ENCODE measurements around the gene DBX1. TPM values are rescaled to one million over a fixed set of nuclear protein-coding genes. Genes with fewer than 3 reads are reported as not detected.
"Not testable (repeated sequence)": the region's sequence is repeated elsewhere in the genome, so short reads cannot be mapped to it uniquely, and the experiment has no call there.

Gene DBX1
- polyA plus RNA-seq, 3 donors from 2014 or later = not detected

GRCh38 chr11:20156876-20157613, 3.2 kb downstream of the DBX1 start:
- H3K27me3 Mint-ChIP-seq (ENCODE audit: low read depth in 3 of 3) = peaks cover 31 to 55% (median 52%) of the 10 kb centered on the region in 3 donors
- H3K4me3 Mint-ChIP-seq = peak overlapping the region; percentile 54 to 86 (median 82)
- peaks cover 0 to 9% (median 0%) of the 10 kb centered on the region in 3 donors for H3K36me3 Mint-ChIP-seq
- no peak overlapping the region for H3K27ac Mint-ChIP-seq
- peaks cover 17 to 21% of the 10 kb centered on the region in 2 donors for H3K4me1 Mint-ChIP-seq
- peak in 2 of 3 donors; percentile 3 to 8 for DNase-seq
- H3K9me3 Mint-ChIP-seq = peaks cover 0 to 30% (median 2%) of the 10 kb centered on the region in 6 donors

DNA sequence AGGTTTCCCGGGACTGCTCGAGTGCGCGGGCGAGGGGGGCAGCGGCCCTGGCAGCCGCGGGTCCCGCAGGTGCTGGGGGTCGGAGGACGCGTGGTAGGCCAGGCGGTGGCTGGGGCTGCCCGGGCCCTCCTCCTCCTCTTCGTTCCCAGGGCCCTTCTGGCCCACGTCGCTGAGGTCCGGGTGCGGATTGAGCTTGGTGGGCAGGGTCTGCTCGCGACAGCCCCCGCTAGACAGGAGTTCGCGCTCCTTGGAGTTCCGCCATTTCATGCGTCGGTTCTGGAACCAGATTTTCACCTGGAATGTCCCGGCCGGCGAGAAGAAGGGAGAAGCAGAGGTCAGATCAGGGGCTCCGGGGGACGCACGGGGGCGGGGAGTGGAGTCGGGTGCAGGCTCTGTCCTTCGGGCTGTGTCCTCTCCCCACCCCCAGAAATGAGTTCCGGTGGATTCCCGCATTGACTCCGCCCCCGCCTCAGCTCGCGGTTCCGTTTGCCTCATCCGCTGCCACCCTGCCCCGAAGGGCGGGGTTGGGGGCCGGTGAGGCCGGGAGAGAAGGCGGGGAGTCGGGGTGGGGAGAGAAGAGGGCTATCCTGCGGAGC, 3.9 kb downstream of the DBX1 start:
- H3K27me3 Mint-ChIP-seq (ENCODE audit: low read depth in 3 of 3) = peaks cover 28 to 50% (median 46%) of the 10 kb centered on the region in 3 donors
- H3K4me3 Mint-ChIP-seq = peak overlapping the region; percentile 80 to 92 (median 83)
- peaks cover 17 to 21% of the 10 kb centered on the region in 2 donors for H3K4me1 Mint-ChIP-seq
- H3K9me3 Mint-ChIP-seq = peaks cover 0 to 30% (median 2%) of the 10 kb centered on the region in 6 donors
- peaks cover 0 to 9% (median 0%) of the 10 kb centered on the region in 3 donors for H3K36me3 Mint-ChIP-seq
- no peak overlapping the region for H3K27ac Mint-ChIP-seq
- DNase-seq = peak; percentile 18 to 33 (median 20)

GRCh38 chr11:20155683-20156279, 4.5 kb downstream of the DBX1 start:
- H3K27me3 Mint-ChIP-seq (ENCODE audit: low read depth in 3 of 3) = peaks cover 25 to 46% (median 43%) of the 10 kb centered on the region in 3 donors
- peak overlapping the region in 1 of 6 donors; percentile 62 for H3K27ac Mint-ChIP-seq
- no peak for DNase-seq

DNA sequence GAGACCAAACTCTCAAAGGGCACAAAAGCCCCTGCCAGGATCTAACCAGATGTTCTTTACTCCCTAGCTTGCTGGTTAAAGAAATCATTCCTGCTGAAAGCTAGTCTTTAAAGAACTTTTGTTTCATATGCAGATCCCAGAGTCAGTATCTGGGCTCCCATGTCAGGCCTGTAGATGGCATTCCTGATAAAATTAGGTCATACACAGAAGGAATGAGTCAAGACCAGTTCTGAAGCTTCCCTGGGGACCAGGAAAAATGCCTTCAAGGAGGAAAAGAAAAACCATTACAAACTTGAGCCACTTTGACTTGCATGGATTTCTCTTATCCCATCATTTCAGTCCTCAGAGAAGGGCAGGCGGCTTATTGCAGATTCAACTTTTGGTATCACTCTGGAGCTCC, 5.9 kb downstream of the DBX1 start:
- Mint-ChIP-seq H3K9me3 (peaks cover 0 to 27% (median 2%) of the 10 kb centered on the region in 6 donors), H3K27me3 (ENCODE audit: low read depth in 3 of 3) (peaks cover 23 to 38% (median 37%) of the 10 kb centered on the region in 3 donors), H3K4me1 (peaks cover 17 to 21% of the 10 kb centered on the region in 2 donors), H3K36me3 (peaks cover 0 to 9% (median 0%) of the 10 kb centered on the region in 3 donors), H3K27ac (no peak overlapping the region), H3K4me3 (no peak overlapping the region)
- no peak for DNase-seq

More at GRCh38 chr11:20155683-20156279, 4.5 kb downstream of the DBX1 start:
- Mint-ChIP-seq H3K9me3 (peaks cover 0 to 30% (median 2%) of the 10 kb centered on the region in 6 donors), H3K36me3 (peaks cover 0 to 9% (median 0%) of the 10 kb centered on the region in 3 donors), H3K4me1 (peaks cover 17 to 21% of the 10 kb centered on the region in 2 donors), H3K4me3 (peak overlapping the region; percentile 80 to 92 (median 83))

GRCh38 chr11:20138707-20139106, 21.6 kb downstream of the DBX1 start:
- Mint-ChIP-seq H3K4me1 (no peaks in the 10 kb centered on the region), H3K27me3 (ENCODE audit: low read depth in 3 of 3) (peaks cover 5 to 13% (median 6%) of the 10 kb centered on the region in 3 donors)
- no peak for DNase-seq

GRCh38 chr11:20137637-20138036, 22.6 kb downstream of the DBX1 start:
- peaks cover 5 to 13% (median 8%) of the 10 kb centered on the region in 3 donors for H3K27me3 Mint-ChIP-seq (ENCODE audit: low read depth in 3 of 3)
- no peak overlapping the region for H3K4me3 Mint-ChIP-seq
- no peak for DNase-seq
- H3K4me1 Mint-ChIP-seq = peaks cover 0 to under 1% of the 10 kb centered on the region in 2 donors
- H3K27ac Mint-ChIP-seq = no peak overlapping the region
- no peaks in the 10 kb centered on the region for H3K9me3 Mint-ChIP-seq
- no peaks in the 10 kb centered on the region for H3K36me3 Mint-ChIP-seq

More at GRCh38 chr11:20138707-20139106, 21.6 kb downstream of the DBX1 start:
- H3K9me3 Mint-ChIP-seq = no peaks in the 10 kb centered on the region
- H3K27ac Mint-ChIP-seq = no peak overlapping the region
- no peak overlapping the region for H3K4me3 Mint-ChIP-seq
- H3K36me3 Mint-ChIP-seq = no peaks in the 10 kb centered on the region

- Mint-ChIP-seq H3K27me3 (ENCODE audit: low read depth in 3 of 3) (peaks cover 5 to 19% (median 8%) of the 10 kb centered on the region in 3 donors), H3K27ac (no peak overlapping the region), H3K4me3 (no peak overlapping the region), H3K9me3 (no peaks in the 10 kb centered on the region), H3K36me3 (no peaks in the 10 kb centered on the region), H3K4me1 (peaks cover 9 to 13% of the 10 kb centered on the region in 2 donors)
- no peak for DNase-seq
Observed at GRCh38 chr11:20134991-20135736, 25.1 kb downstream of the DBX1 start.

- Mint-ChIP-seq H3K36me3 (no peaks in the 10 kb centered on the region), H3K9me3 (no peaks in the 10 kb centered on the region), H3K27me3 (ENCODE audit: low read depth in 3 of 3) (peaks cover 3 to 16% (median 5%) of the 10 kb centered on the region in 3 donors), H3K27ac (no peak overlapping the region), H3K4me3 (peak overlapping the region in 4 of 5 donors; percentile 57 to 69 (median 64)), H3K4me1 (peaks cover 9 to 13% of the 10 kb centered on the region in 2 donors)
- DNase-seq = no peak
Observed at GRCh38 chr11:20132667-20133039, 27.6 kb downstream of the DBX1 start.

DNA sequence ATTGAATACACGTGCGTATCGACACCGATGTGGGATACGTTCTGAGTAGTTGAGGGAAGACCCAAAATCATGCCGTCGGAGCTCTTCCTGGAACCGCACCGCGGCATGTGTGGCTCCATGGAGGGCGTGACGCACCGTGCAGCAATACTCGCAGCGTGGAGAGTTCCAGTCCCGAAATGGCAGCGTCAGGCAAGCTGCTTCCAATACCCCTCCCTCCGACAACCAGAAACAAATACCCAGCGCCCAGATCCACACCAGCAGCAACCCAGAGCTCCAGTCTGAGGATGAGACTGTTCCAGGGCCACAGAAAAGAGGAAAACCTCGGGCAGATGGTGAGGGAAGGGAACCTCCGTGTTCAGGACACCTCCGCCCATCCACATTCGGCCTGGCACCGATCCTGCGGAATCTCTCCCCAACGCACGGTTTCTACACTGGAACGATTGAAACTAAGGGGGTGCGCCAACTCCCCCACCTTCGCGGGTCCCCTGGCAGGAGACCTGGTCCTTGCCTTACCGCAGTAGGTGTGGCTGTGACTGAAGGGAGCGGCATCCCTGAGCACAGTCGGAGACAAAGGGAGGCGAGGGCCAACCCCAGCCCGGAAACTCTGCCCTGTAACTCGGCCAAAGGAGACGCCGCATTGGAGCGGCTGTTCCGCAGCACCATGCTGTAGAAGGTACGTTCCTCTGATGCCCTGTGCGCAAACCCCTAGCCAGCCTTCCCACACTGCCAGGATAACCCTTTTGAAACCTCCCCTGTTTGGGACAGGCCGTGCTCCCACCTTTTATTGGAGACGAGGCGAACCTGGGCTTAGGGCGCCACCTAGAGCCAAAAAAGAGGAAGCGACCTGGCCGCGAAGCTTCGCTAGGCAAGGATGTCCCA, 28.2 kb downstream of the DBX1 start:
- H3K36me3 Mint-ChIP-seq = no peaks in the 10 kb centered on the region
- peak overlapping the region; percentile 57 to 69 (median 64) for H3K4me3 Mint-ChIP-seq
- no peak overlapping the region for H3K27ac Mint-ChIP-seq
- H3K27me3 Mint-ChIP-seq (ENCODE audit: low read depth in 3 of 3) = peaks cover 3 to 16% (median 5%) of the 10 kb centered on the region in 3 donors
- H3K4me1 Mint-ChIP-seq = peaks cover 9 to 13% of the 10 kb centered on the region in 2 donors
- H3K9me3 Mint-ChIP-seq = no peaks in the 10 kb centered on the region
- peak; percentile 32 to 41 (median 40) for DNase-seq

DNA sequence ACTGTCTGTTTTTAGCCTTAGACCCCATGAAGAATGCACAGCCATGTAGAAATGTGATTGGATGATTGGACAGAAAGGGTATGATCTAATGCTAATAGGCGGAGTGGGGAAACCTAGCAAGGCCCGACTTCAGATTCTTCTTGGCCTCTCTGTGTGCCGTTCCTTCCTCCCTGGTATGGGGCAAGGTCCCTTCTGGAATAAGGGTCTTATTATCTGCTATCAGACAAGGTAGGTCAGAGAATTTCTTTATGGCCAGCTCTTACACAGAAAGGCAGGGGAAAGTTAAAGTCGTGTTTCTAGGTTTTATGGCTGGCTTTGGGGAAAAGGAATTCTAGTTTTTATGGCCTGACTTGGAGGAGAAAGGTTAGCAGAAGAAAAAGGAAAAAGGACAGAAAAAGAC, 30.6 kb downstream of the DBX1 start:
- H3K27ac Mint-ChIP-seq = no peak overlapping the region
- H3K36me3 Mint-ChIP-seq = no peaks in the 10 kb centered on the region
- H3K27me3 Mint-ChIP-seq (ENCODE audit: low read depth in 3 of 3) = peaks cover 3 to 17% (median 5%) of the 10 kb centered on the region in 3 donors
- no peak overlapping the region for H3K4me3 Mint-ChIP-seq
- H3K4me1 Mint-ChIP-seq = peaks cover 9 to 13% of the 10 kb centered on the region in 2 donors
- no peaks in the 10 kb centered on the region for H3K9me3 Mint-ChIP-seq
- no peak for DNase-seq

GRCh38 chr11:20128528-20128825, 31.8 kb downstream of the DBX1 start:
- not testable (repeated sequence) for H3K9me3 Mint-ChIP-seq, H3K36me3 Mint-ChIP-seq, H3K4me3 Mint-ChIP-seq, H3K27ac Mint-ChIP-seq, DNase-seq
- Mint-ChIP-seq H3K27me3 (ENCODE audit: low read depth in 3 of 3) (peaks cover 3 to 13% (median 4%) of the 10 kb centered on the region in 3 donors), H3K4me1 (peaks cover 9 to 13% of the 10 kb centered on the region in 2 donors)

DNA sequence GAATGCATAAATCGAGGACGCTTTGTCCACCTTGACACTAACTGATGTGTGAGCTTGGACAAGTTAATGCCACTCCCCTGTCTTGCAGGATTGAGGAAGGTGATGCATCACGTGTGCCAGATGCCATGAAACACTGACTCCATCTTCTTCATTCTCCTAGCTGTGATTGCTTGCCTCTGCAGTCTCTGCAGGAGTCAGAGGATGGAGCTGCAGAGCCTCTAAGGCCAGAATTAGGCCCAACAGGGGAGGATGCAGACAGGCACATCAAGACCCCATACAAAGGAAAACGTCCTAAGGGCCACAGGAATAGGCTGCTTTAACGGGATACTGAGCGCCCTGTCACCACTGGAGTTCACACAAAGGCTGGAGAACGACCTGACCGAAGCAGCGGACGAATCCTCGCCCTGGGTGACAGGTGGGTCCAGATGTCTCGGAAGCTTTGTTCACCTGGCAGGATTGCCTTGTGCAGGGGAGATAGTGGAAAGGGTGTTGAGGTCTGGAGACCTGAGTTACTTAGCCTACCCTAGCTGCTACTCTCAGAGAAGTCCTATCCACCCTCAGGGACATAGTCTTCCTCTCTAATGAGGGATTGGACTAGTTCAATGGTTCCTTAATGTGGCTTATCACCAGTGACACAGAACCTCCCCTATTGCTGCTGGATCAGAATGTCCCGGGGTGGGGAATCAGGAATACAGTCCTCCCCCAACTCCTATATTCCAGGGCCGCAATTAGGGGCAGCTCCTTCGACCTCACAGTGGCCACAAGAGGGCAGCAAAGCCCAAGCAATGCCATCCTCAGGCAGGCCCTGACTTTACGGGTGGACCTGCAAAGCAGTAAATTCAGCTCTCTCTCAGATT, 32.4 kb downstream of the DBX1 start:
- Mint-ChIP-seq H3K9me3 (no peaks in the 10 kb centered on the region), H3K4me3 (no peak overlapping the region), H3K4me1 (peaks cover 9 to 13% of the 10 kb centered on the region in 2 donors), H3K27me3 (ENCODE audit: low read depth in 3 of 3) (peaks cover 3 to 13% (median 3%) of the 10 kb centered on the region in 3 donors), H3K36me3 (no peaks in the 10 kb centered on the region), H3K27ac (no peak overlapping the region)
- DNase-seq = peak; percentile 37 to 55 (median 54)
